T-helper 1 cell (primary cell): ENCODE results near the gene AGT.
"Not testable (repeated sequence)": the region's sequence is repeated elsewhere in the genome, so short reads cannot be mapped to it uniquely, and the experiment has no call there.

ENCODE experiments used
- DNase-seq, 5 donors: peaks; one replicate each; pipeline ENCODE4 v3.0.0-alpha.2; 2012 to 2020

The AGT gene

GRCh38 chr1:230684998-230685397 is 28.9 kb downstream of the AGT start:
- no peak for DNase-seq

DNA sequence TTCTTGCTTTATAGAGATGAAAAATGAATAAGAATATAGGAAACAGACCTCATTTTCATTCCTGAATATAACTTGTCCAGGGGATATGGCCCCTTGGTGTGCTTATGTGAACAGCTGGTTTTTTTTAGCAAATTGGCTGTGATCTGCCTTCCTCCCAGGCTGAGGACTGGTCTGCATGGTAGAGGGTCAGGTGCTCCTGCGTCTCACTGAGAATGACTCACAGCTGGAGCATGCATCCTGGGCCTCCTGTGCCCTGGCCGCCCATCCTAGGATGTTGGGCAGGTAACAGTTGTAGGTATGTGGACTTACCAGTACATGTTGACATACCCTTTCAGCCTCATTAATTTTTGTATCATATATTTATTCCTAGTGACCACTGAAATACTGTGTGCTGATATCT is 29.8 kb downstream of the AGT start:
- no peak for DNase-seq

DNA sequence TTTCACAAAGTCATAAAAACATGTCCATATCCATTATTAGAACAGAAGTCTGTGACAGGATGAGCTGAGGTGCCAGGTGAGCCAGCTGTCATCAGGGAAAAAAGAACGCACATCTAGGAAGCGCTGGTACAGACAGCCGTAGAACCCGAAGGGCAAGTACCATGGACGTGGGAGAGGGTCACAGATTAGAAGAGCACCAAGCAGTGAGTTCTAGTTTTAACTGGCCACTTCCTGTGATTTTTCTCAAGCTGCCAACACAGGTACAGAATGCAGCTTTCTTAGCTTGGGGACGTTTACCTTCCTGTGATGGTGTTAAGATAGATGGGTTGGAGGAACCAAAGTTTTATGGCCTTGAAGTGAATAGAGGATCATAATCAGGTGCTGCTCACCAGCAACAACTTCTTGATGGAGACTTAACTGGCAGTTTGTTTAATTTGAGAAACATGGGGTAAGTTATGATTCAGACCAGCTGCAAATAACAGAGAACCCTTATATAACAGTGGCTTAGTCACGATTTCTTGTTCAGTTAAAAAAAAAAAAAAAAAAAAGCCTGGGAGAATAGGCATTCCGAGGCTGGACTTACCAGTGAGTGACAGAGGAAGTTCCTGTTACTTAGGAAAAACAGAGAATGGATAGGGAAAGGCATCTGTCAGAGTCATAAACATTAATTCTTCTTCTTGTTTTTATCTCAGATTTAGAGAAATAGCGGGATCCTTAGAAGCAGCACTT is 30.9 kb downstream of the AGT start:
- no peak for DNase-seq

GRCh38 chr1:230682274-230682673 is 31.6 kb downstream of the AGT start:
- DNase-seq = no peak

- DNase-seq = no peak
These were observed 32.3 kb downstream of the AGT start for GRCh38 chr1:230681599-230681998.

- no peak for DNase-seq
These were observed 33.5 kb downstream of the AGT start for GRCh38 chr1:230680300-230681025.

DNA sequence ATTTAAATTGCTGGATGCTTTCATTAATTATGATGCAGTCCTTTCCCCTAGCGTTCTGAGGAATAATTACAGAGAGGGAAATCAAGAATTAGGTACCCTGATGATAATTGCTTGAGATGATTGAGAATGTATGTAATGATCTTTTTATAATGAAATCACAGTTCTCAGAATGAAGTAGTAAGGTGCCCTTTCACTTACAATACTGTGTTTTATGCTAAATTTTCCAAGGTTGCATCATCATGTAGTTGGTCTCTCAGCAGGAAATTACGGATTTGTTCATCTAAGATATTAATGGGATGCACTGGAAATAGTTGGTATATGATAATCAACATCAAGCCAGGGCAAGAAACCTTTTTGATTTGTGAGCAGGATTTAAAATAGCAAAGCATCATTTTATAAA is 34.1 kb downstream of the AGT start:
- no peak for DNase-seq

GRCh38 chr1:230679192-230679591 is 34.7 kb downstream of the AGT start:
- DNase-seq = no peak

- no peak for DNase-seq
These were observed 36.7 kb downstream of the AGT start for GRCh38 chr1:230677200-230677599.

DNA sequence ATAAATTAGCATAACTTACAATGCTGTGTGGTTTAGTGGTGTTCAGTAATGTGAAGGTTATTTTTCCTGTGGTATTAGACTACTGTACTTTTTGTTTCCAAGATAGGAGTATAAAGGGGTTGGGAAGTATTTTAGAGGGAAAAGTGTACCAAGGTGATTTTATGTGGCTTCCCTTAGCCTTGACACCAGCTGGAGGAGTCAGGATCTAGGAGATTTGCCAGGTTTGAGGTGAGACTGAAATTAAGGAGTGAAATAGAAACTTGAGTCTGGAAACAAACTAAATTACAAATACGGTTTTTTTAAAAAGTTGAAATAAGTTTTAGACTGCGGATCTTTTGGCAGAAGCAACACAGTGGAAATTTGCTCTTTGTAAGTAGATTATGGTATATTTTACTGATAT is 39.3 kb downstream of the AGT start:
- no peak for DNase-seq

DNA sequence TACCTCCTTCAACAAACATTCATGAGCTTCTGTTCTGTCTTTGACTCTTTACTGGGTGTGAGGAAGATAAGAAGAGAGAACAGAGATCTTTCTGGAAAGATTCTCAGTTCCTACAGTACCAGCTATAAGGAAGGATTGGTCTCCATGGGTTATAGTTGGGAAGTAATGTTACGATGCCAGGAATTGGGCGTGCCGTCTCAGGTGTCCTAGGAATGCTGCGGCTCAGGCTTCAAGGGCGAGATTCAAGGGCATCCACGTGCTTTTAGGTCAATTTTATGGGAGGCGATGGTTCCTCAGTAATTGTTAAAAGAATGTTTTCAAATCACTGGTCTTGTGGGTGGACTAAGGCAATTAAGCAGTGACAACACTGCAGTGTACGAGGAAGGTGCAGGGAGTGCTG is 44.4 kb downstream of the AGT start:
- DNase-seq = no peak

- DNase-seq = no peak
These were observed 45.7 kb downstream of the AGT start for GRCh38 chr1:230668227-230668626.

- no peak for DNase-seq
These were observed 51.9 kb downstream of the AGT start for GRCh38 chr1:230661976-230662375.

- no peak for DNase-seq
These were observed 55.2 kb downstream of the AGT start for GRCh38 chr1:230658691-230659090.

DNA sequence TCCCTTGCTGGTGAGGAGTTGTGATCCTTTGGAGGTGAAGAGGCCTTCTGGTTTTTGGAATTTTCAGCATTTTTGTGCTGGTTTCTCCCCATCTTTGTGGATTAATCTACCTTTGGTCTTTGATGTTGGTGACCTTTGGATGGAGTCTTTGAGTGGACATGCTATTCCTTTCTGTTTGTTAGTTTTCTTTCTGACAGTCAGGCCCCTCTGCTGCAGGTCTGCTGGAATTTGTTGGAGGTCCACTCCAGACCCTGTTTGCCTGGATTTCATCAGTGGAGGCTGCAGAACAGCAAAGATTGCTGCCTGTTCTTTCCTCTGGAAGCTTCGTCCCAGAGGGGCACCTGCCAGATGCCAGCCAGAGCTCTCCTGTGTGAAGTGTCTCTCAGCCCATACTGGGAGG is 55.8 kb downstream of the AGT start:
- not testable (repeated sequence) for DNase-seq

DNA sequence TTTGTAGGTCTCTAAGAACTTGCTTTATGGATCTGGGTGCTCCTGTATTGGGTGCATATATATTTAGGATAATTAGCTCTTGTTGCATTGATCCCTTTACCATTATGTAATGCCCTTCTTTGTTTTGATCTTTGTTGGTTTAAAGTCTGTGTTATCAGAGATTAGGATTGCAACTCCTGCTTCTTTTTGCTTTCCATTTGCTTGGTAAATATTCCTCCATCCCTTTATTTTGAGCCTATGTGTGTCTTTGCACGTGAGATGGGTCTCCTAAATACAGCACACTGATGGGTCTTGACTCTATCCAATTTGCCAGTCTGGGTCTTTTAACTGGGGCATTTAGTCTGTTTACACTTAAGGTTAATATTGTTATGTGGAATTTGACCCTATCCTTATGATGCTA is 57.2 kb downstream of the AGT start:
- DNase-seq = not testable (repeated sequence)
